ENCODE measurements around the gene STRA6.
"Not testable (repeated sequence)": the region's sequence is repeated elsewhere in the genome, so short reads cannot be mapped to it uniquely, and the experiment has no call there.

Gene STRA6

DNA sequence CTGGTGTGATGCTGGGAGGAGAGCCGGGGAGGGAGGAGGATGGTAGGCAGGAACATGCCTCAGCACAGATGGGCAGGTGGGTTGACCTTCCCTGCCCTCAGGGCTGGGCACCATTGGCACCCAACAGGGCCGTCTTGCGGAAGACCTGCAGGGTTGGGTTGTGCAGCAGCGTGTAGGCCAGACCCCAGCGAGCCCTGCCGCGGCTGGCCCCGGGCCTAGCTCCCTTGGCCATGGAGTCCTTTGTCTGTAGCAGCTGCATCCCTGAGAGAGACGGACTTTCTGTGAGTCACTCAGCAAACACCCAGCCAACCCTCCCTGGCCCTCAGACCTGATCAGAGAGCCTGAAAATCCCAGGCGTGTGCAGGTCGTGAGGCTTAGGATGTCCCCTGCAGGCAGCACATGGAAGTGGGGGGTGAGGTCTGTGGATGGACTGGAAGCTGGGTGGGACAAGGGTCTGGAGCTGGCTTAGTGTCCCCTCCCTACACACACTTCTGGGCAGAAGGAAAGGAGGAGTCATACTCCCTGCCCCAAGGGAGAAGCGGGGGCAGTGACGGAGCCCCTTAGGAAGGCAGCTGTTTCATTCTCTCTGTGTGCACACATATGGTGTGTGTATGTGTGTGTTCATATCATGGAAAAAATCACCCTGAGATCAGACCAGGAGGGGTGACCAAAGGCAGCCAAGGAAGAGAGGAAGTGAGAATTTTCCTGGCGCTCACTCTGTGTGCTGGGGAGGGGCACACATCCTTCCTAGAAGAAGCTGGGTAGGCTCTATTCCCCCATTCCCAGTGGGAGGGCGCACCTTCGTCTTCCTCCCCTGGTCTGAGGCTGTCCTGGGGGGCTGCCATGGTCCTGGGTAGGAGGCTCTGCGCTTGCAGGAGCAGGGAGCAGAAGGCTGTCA lies 22.4 kb downstream of the STRA6 start:
- no peak for DNase-seq

DNA sequence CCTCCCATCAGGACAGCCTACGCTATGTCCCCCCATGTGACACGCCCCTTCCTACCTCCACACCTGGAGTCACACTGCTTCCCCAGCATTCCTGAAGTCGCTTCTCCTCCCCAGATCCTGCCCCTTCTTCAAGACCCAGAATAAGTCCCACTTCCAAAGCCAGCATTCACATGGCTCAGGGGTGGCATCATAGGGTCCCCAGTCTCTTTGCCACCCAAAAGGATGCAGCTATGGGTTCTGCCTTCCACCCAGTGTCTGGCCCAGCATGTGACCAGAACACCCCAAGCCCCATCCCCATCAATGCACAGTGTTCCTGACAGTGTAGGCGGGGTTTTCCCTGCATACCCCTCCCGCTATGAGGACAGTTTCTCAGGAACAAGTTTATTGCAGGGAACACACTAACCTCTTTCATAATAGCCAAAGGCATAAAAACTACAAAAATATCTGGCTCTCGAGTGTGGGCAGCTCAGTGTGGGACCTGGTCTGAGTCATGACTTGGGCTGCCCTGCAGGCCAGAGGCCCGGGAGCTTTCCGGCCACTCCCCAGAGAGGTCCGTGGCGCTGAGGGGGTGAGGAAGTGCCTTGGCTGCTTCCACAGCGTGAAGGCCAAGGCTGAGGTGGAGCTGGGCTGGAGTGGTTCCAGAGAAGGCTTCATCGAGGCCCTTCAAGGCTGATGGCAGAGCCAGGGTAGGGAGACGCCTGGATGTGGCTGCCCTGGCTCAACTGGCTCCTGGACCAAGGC lies 23.3 kb downstream of the STRA6 start:
- no peak for DNase-seq

GRCh38 chr15:74178326-74179100 lies 24.1 kb downstream of the STRA6 start:
- DNase-seq: no peak

- no peak for DNase-seq
Measured at GRCh38 chr15:74176262-74177214, 26.0 kb downstream of the STRA6 start.

DNA sequence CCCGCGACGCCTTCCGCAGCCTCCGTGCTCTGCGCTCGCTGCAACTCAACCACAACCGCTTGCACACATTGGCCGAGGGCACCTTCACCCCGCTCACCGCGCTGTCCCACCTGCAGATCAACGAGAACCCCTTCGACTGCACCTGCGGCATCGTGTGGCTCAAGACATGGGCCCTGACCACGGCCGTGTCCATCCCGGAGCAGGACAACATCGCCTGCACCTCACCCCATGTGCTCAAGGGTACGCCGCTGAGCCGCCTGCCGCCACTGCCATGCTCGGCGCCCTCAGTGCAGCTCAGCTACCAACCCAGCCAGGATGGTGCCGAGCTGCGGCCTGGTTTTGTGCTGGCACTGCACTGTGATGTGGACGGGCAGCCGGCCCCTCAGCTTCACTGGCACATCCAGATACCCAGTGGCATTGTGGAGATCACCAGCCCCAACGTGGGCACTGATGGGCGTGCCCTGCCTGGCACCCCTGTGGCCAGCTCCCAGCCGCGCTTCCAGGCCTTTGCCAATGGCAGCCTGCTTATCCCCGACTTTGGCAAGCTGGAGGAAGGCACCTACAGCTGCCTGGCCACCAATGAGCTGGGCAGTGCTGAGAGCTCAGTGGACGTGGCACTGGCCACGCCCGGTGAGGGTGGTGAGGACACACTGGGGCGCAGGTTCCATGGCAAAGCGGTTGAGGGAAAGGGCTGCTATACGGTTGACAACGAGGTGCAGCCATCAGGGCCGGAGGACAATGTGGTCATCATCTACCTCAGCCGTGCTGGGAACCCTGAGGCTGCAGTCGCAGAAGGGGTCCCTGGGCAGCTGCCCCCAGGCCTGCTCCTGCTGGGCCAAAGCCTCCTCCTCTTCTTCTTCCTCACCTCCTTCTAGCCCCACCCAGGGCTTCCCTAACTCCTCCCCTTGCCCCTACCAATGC lies 27.1 kb downstream of the STRA6 start:
- DNase-seq: no peak

DNA sequence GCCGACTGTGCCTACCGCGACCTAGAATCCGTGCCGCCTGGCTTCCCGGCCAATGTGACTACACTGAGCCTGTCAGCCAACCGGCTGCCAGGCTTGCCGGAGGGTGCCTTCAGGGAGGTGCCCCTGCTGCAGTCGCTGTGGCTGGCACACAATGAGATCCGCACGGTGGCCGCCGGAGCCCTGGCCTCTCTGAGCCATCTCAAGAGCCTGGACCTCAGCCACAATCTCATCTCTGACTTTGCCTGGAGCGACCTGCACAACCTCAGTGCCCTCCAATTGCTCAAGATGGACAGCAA lies 27.7 kb downstream of the STRA6 start:
- no peak for DNase-seq

- DNase-seq: no peak
Measured at GRCh38 chr15:74174219-74174957, 28.2 kb downstream of the STRA6 start.

GRCh38 chr15:74173380-74174218 lies 29.0 kb downstream of the STRA6 start, which contains the start of gene ISLR:
TSS of gene ISLR (plus strand) at chr15:74173710. CDS start at chr15:74174859, 1,149 bp downstream.
- DNase-seq: no peak

DNA sequence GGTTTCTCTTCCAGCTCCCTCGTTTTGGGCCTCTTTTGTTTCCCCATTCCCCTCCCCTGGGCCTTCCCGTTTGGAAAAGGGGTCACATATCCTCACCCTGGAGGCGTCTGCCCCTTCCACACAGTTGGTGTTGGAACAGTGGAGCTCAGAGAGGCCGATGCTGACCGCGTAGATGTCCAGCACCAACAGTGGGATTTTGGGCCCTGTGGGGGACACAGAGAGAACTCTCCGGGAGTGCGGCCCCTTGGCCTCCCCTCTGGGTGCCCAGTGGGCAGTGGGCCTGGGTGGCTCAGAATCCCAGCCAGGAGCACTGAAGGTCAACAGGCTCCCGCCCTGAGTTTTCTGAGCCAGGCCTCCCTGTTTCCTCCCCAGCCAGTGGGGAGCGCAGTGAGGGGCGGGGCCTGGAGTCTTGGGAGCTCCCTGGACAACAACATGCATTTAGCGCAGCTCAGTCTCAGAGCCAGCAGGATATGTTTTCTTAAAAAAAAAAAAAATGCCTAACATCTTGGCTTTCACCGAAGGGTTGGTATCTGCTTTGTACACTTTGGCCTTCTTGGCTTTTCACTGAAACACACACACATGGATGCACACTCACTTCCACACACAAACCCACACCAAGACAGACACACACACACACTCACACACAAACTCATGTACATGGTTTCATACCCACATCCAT lies 29.7 kb downstream of the STRA6 start:
- DNase-seq: no peak

GRCh38 chr15:74171965-74172541 lies 30.5 kb downstream of the STRA6 start:
- no peak for DNase-seq

DNA sequence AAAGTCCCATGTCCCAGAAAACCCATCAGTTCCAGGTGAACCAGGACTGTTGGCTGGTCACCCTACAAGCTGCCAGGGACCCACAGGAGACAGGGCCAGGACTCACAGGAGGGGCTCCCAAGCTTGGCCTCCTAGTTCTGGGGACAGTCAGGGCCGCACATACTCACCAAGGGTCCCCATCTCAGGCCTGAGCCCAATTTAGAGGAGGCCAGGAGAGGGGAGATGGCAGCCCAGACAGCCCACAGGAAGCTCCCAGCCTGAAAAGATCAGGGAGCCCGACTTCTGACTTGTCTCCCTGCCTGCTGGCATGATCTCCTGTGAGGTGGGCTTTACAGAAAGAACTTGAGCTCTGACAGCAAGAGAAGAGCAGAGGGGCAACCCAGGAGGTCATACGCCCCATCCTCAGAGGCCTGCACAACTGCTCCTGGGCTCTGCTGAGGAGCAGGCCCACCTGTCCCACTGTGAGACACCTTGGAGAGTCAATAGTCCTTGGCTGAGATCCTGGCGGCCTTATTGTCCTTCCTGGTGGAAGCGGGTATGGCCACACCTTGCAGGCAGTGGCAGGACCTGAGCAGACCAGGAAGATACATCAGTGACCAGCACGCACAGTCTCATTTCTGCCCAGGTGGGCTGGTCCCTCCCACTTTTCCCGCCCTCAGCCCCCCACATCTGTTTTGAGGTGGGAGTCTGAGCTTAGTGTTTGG lies 31.6 kb downstream of the STRA6 start:
- DNase-seq: no peak

DNA sequence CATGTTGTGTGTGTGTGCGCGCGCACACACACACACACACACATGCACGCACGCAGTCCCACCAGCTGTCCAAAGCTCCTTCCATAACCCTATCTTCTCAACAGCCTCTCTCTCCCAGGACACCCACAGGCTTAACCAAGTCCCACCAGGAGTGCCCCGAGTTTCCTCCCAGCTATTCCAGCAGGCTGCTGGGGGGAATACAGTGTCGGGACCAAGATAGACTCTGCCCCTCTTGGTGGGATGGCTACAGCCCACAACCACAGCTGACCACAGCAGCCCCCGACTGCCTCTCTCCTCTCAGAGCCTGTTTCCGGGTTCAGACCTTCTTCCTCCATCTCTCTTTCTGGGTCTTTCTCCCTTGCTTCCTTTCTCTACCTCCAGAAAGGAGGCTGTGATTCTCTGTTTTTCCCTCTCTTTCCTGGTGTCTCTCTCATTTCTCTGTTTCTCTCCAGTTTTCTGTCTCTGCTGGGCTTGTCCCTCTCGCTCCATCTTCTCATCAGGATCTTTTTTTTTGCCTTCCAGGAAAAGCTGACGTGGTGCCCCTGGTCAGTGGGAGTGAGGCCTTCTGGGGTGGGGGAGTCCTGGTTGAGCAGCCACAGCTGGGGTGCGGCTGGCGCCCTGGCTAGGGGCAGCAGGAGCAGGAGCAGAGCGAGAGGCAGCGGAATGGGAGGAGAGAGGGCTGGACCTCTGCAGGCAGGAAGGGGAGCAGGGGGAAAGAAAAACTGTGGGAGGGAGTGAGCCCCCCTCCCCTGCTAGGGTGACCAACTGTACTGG lies 32.3 kb downstream of the STRA6 start:
- no peak for DNase-seq

DNA sequence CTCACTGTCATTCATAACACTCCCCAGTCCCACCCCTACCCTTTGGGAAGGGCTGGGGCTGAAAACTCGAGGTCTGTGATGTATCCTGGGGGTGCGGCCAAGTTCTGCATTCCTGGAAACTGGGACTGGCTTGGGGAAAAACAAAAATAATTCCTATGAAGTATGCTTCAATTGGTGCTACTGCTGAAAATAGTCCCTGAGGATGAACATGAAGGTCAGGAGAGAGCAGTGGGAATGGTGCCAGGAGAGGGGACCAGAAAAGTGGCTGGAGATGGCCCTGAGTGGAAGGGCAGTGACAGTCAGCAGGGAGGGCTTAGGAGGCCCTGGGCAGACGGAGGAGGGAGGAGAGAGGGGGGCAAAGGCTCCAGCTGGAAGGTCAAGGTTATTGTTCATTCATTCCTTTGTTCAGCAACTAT lies 33.9 kb downstream of the STRA6 start:
- DNase-seq: no peak

- no peak for DNase-seq
Measured at GRCh38 chr15:74167891-74168331, 34.7 kb downstream of the STRA6 start.

DNA sequence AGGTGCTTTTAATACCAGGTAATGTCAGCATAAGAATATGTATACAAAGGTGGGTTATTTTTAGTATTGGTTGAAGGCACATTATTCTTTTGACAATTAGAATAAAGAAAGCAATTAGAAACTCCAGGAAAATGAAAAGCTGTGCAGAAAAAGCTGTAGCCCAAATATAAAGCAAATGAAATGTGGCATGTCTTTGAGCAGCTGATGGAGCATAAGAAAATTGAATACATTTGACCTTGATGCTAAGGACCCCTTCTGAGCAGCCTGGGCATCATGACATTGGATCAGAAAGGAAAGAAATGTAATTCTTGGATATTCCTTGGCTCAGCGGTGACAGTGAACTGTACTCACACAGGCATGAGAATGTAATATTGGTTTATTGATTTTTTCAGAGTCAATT lies 37.1 kb downstream of the STRA6 start:
- DNase-seq: no peak

GRCh38 chr15:74162195-74162536 lies 40.4 kb downstream of the STRA6 start:
- not testable (repeated sequence) for DNase-seq

GRCh38 chr15:74160390-74160789 lies 42.2 kb downstream of the STRA6 start:
- DNase-seq: not testable (repeated sequence)

Measured in cortex of kidney (tissue), 1 donor.